Measurements from ENCODE around the gene LMLN.
"Not testable (repeated sequence)": the region's sequence is repeated elsewhere in the genome, so short reads cannot be mapped to it uniquely, and the experiment has no call there.

The LMLN gene

GRCh38 chr3:197959891-197960693, at the start of gene LMLN:
LMLN (plus strand) TSS chr3:197960217; CDS start chr3:197960246, 29 bp downstream.
- DNase-seq = peak; percentile 98

- no peak for DNase-seq
Observed at GRCh38 chr3:197912741-197913476, 47.1 kb upstream of the LMLN start.

- no peak for DNase-seq
Observed at GRCh38 chr3:197913641-197914380, 46.2 kb upstream of the LMLN start.

GRCh38 chr3:197921429-197922275, 38.4 kb upstream of the LMLN start:
- not testable (repeated sequence) for DNase-seq

- no peak for DNase-seq
Observed at GRCh38 chr3:197926418-197926817, 33.6 kb upstream of the LMLN start.

GRCh38 chr3:197927578-197927977, 32.4 kb upstream of the LMLN start:
- DNase-seq = not testable (repeated sequence)

GRCh38 chr3:197936819-197937384, 23.1 kb upstream of the LMLN start:
- no peak for DNase-seq

- no peak for DNase-seq
Observed at GRCh38 chr3:197940745-197941384, 19.2 kb upstream of the LMLN start.

- peak; percentile 48 for DNase-seq
Observed at GRCh38 chr3:197942956-197943556, 17.0 kb upstream of the LMLN start.

GRCh38 chr3:197949191-197949777, 10.7 kb upstream of the LMLN start:
- no peak for DNase-seq

GRCh38 chr3:197949778-197950676, 10.0 kb upstream of the LMLN start, which contains the start of gene RPL35A:
RPL35A (plus strand) TSS chr3:197950190; CDS start chr3:197950968, 778 bp downstream.
- DNase-seq = peak; percentile 94

GRCh38 chr3:197950677-197951061, 9.3 kb upstream of the LMLN start:
- peak; percentile 18 for DNase-seq

GRCh38 chr3:197951392-197951990, 8.5 kb upstream of the LMLN start:
- no peak for DNase-seq

GRCh38 chr3:197952440-197952839, 7.6 kb upstream of the LMLN start:
- no peak for DNase-seq

GRCh38 chr3:197953325-197953724, 6.7 kb upstream of the LMLN start:
- no peak for DNase-seq

- DNase-seq = no peak
Observed at GRCh38 chr3:197953881-197954280, 6.1 kb upstream of the LMLN start.

- no peak for DNase-seq
Observed at GRCh38 chr3:197955892-197956477, 4.0 kb upstream of the LMLN start.

- DNase-seq = no peak
Observed at GRCh38 chr3:197956626-197956988, 3.4 kb upstream of the LMLN start.

GRCh38 chr3:197957790-197958133, 2.3 kb upstream of the LMLN start:
- DNase-seq = no peak

Measured in RPMI8226 (cell line).